ENCODE measurements around the gene ZNF366.
A peak's percentile ranks its signal among the peaks of the same experiment; 100 is the strongest.

The ZNF366 gene

GRCh38 chr5:72518001-72518683 is 10.9 kb upstream of the ZNF366 start:
- DNase-seq = peak in 4 of 14 donors; percentile 8 to 40 (median 22)

- no peak for DNase-seq
Measured at GRCh38 chr5:72516916-72517315, 9.7 kb upstream of the ZNF366 start.

DNA sequence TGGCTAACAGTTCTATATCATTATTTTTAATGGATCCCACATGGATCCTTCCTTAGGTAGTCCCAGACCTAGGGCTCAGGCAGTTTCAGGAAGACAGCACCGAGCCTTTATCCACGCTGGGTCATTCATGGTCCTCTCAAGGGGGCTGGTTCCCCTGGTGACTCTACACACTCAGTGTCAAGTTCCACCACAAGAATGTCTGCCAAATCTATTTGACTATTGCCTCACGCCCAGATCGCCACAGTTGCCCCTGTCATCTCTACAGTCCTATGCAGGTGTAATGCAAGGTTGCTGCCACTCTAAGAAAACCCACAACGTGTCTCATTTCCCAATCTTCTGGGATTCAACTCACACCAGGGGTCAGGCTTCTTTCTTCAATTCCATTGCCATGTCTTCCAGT is 8.0 kb upstream of the ZNF366 start:
- no peak for DNase-seq

- no peak for DNase-seq
Measured at GRCh38 chr5:72512593-72512860, 5.3 kb upstream of the ZNF366 start.

DNA sequence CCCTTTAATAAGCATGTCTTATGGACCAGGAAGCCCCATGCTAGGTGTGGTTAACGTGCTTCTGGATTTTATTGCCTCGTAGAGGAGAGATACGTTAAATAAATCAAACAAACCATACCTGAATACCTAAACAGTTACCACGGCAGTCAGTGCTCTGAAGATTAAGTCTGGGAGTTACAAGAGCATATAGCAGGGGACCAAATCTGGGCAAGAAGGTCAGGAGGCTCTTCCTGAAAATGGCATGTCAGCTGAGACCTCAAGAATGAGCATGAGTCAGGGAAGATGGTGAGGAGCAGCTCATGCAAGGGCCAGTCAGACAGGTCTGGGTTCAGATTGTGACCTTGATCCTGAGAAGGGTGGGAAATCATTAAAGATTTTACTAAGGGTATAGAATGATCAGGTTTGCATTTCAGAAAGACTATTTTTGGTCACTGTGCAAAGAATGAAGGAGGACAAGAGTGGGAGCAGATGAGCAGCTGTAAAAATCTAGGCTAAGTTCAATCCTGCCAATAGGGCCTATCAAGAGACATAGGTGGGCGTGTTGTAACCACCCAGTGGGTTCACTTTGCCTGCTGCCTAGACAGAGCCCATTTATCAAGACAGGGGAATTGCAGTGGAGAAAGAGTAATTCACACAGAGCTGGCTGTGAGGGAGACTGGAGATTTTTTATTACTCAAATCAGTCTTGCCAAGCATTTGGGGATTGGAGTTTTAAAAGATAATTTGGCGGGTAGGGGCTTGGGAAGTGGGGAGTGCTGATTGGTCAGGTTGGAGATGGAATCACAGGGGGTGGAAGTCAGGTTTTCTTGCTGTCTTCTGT is 4.8 kb upstream of the ZNF366 start:
- no peak for DNase-seq

GRCh38 chr5:72511366-72511765 is 4.2 kb upstream of the ZNF366 start:
- no peak for DNase-seq

- peak in 6 of 14 donors; percentile 22 to 68 (median 28) for DNase-seq
Measured at GRCh38 chr5:72510610-72511181, 3.5 kb upstream of the ZNF366 start.

DNA sequence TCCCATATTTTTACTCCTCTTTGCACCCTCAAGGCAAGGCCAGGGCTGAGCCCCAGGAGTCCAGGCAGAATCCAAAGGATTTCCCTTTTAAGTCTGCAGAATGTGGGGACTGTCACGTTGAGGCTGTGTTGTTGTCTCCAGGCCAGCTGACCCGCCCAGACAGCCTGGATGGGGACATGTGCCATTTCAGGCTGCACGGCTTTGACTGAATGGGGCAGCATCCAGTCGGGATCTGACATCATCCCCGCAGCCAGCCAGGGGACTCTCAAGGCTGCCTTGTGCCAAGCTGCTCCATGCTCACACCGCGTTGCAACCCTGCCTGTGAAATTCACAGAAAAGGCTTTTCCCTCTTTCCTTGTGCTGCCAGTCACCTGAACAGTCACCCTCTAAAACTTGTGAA is 2.2 kb upstream of the ZNF366 start:
- peak in 11 of 14 donors; percentile 37 to 82 (median 53) for DNase-seq

DNA sequence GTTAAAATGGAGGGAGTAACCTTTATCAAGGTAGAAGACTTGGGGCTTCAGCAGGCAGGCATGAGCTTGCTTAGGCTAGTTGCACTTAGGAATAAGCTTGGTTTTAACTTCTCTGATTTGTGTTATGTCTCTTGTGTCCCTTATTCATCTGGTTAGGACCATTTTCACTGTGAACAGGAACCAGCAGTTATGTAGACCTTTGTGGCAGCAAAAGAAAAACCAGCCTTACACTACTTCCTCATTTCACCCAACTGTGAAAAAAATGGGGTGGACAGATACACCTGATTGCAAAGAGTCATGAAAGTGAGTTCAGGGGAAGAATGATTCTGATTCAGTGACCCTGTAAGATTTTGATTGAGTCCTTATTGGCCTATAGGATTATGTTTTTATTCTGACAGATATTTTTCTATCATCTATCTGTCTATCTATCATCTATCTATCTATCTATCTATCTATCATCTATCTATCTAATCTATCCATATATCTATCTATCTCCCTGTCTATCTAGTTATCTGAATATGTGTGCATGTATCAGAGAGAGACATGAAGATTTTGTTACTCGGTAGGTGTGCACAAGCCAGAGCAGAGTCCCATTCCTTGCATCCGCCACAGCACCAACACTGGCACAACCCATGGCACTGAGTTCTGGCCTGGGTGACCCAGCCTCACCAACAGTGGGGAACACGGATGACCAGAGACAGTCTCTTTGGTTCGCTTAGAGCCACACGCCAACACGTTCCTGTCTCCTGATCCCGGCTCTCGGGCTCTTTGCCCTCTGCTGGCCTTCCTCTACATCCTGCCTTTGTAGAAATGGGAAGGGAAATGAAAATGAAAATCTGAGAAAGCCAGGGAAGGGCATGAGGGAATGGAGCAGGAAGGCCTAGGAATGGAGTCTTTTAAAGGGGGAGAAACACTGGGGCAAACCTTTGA is 1.3 kb upstream of the ZNF366 start:
- DNase-seq = no peak

GRCh38 chr5:72507907-72508238 is 663 bp upstream of the ZNF366 start:
- no peak for DNase-seq

GRCh38 chr5:72506158-72506549 is 1.1 kb downstream of the ZNF366 start:
- no peak for DNase-seq

DNA sequence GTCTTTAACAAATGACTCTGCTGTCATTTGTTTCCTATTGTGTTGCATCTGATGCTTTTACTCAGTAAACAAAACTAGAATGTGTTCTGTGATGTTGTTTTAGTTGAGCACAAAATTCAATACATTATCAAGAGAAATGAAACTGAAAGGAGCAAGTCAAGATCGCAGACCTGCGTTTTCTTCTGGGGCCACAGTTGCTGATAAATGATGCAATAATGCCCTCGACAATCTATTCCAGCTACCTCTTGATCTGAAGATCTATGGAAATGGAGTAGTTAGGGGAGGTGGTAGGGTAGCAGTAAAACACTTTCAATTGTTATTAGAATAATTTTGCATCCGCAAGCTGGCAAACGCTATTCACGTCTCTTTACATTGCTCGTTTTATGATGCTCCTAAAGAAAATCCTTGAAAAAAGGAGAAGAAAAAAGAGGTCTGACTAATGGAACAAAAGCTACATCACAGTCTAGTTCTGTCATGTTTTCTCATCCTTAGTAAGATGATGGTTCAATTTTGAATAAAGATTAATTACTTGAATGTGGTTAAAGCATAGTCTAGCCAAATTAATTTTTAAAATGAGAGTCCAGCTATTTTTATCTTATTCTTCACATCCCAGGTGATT is 1.6 kb downstream of the ZNF366 start:
- no peak for DNase-seq

DNA sequence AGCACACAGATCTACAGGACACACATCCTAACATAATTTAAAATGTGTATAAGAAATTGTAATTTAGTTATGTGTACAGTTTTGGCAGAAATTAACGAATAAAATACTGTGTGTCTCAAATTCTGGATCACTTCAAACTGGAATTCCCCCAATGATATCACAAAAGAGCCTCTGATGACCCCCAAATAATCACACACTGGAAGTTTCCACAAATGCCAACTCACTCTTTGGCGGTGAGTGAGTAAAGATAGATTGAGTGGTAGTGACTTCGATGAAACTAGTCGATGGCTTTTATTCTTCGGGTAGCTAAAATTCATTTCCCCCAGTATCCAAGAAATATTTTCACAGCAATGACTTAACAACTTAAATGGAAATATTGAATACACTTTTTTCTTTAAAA is 2.2 kb downstream of the ZNF366 start:
- DNase-seq = no peak

GRCh38 chr5:72503888-72504491 is 3.2 kb downstream of the ZNF366 start:
- DNase-seq = no peak

DNA sequence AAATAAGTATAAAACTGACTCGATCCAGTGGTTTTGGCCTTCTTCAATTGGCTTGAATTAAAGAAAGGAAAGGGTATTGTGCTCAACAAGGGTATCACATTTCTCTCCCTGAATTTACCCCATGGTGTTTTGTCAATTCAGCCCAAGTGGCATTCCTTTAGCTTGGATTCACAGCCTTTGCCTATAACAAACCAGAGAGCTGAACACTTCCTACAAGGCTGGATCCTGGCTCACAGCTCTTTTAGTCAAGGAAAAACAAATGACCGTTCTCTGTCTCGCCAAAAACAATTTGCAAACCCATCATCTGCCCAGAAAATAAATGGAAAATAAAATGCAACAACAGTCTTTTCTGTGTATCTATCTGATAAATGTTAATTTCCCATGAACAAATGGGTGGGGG is 5.7 kb downstream of the ZNF366 start:
- no peak for DNase-seq

DNA sequence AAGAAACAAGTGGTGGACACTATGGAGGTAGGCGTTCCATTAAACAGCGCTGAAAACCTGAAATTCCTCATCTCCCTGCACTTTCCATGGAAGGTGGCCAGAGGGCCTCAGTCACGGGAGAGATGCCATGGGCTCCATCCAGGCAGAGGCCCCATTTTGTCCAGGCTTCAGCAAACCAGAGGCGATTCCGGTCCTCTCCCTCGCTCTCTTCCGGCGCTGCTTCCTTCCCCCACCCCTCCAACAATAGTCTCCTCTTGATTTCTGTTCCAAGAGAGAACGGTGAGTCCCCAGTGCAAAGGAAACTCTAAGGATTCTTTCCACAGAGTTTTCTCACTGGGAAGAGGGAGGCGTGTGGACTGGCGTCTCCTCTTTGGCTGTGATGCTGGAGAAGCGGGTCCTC is 7.5 kb downstream of the ZNF366 start:
- no peak for DNase-seq

DNA sequence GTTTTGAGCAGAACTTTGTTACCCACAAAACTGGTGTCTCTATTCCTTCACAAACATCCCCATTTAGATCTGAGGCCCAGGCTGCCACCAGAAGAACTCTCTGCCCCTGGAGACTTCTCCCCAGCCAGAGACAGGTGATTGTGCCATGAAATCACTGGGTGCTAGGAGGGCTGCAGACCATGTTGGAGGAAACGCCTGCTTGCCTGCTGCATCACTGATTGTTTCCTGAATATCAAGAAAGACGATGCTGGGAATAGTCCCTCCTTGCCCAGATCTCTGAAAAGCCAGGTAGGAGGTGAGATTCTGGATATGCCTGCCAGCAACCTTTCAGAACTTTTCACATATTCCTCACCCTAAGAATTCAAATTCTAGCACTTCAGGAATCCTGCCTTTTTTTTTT is 8.1 kb downstream of the ZNF366 start:
- DNase-seq = no peak

- no peak for DNase-seq
Measured at GRCh38 chr5:72498284-72498683, 8.9 kb downstream of the ZNF366 start.

DNA sequence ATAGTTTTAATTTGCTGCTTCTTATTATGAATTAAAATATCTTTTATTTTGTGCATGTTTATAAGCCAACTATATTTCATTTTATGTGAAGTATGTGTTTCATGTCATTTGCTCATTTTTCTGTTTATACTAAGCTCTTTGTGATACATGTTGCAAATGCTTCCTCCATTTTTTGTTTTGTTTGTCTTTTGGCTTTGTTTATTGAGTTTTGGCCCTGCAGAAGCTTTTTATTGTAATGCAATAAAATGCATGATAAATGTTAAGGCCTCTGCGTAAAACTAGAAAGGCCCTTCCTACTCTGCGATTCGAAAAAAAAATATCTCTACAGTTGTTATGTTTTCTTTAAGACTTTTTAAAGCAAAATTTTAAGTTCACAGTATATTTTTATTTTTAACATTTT is 9.4 kb downstream of the ZNF366 start:
- no peak for DNase-seq

DNA sequence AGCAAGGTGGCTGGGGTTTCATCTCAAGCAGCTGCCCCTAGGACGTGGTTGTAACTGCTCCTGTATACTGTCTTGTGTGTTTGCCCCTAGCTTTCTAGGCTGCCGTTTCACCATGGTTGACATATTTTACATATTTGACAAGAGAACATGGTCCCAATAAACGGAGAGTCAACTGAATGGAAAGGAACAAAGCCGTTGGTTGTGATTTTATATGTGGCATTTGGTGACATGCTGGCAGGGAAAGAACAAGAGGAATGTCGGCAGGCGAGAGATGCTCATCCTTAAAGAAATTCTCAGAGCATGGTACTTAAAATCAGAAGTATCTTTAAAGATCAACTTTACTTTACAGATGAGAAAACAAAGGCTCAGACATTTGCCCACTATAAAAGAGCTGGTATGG is 11.8 kb downstream of the ZNF366 start:
- no peak for DNase-seq

GRCh38 chr5:72494623-72495124 is 12.5 kb downstream of the ZNF366 start:
- no peak for DNase-seq

GRCh38 chr5:72489536-72489935 is 17.7 kb downstream of the ZNF366 start:
- DNase-seq = no peak

Measured in C1 segment of cervical spinal cord (tissue), 14 donors.